ENCODE data around the gene MICU1. TPM values are rescaled to one million over a fixed set of nuclear protein-coding genes. Genes with fewer than 3 reads are reported as not detected.

MICU1 gene
- total and polyA plus RNA-seq, 8 donors: 9.4 to 21.7 (median 12.6) TPM

GRCh38 chr10:72323771-72324191, 302.1 kb downstream of the MICU1 start:
- no peak overlapping the region for H3K4me3 ChIP-seq
- intact Hi-C loops (cut with DNase I): loop anchor here in 1 of 3 donors (10.0 kb wide), 1 partner anchor 99 kb away; no protein-coding TSS in a partner anchor
- H3K4me1 ChIP-seq: peaks cover 37 to 51% (median 51%) of the 10 kb centered on the region in 3 donors
- peak in 1 of 6 donors; percentile 73 for DNase-seq
- WGBS, 2 donors: 54 to 63% methylated on average over 12 of the region's 12 CpGs
- H3K27ac ChIP-seq: no peak overlapping the region
- no peaks in the 10 kb centered on the region for H3K9me3 ChIP-seq
- ATAC-seq: no peak
- TF ChIP-seq, protein P1, sequence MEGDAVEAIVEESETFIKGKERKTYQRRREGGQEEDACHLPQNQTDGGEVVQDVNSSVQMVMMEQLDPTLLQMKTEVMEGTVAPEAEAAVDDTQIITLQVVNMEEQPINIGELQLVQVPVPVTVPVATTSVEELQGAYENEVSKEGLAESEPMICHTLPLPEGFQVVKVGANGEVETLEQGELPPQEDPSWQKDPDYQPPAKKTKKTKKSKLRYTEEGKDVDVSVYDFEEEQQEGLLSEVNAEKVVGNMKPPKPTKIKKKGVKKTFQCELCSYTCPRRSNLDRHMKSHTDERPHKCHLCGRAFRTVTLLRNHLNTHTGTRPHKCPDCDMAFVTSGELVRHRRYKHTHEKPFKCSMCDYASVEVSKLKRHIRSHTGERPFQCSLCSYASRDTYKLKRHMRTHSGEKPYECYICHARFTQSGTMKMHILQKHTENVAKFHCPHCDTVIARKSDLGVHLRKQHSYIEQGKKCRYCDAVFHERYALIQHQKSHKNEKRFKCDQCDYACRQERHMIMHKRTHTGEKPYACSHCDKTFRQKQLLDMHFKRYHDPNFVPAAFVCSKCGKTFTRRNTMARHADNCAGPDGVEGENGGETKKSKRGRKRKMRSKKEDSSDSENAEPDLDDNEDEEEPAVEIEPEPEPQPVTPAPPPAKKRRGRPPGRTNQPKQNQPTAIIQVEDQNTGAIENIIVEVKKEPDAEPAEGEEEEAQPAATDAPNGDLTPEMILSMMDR (IDR thresholded peaks at IDR 0.05): no peak
- no peak for FAIRE-seq
- H3K27me3 ChIP-seq: no peaks in the 10 kb centered on the region
- H3K36me3 ChIP-seq: no peaks in the 10 kb centered on the region

DNA sequence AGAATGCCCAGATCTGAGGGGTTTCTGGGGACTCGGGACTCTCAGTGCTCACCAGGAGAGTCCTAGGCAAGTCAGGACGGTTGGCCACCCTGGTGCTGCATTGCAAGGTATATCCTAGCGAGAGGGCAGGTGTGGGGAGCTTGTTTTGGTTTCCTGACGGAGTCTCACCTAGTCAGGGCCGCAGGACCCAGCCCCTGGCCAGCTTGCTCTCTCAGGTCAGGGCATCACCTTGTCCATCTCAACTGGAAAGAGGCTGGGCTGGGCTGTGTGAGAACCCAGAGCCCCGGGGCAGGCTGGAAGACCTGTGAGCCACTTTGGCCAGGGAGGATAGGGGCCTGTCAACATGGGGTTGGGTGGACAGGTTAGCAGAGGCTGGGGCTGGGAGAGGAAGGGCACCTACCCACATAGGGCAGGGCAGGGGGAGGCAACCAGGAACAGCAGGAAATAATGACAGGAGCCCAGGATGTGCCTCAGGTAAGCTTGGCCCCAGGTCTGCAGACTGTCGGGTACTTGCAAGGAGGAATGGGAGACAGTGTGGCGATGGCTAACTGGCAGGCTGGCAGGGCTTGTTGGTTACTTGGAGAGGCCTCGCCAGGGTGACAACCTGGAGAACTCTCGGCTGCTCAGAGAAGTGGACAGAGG, 302.6 kb downstream of the MICU1 start:
- Histone ChIP-seq H3K27ac (no peak overlapping the region), H3K4me3 (no peak overlapping the region), H3K36me3 (no peaks in the 10 kb centered on the region), H3K4me1 (peaks cover 32 to 47% (median 46%) of the 10 kb centered on the region in 3 donors), H3K9me3 (no peaks in the 10 kb centered on the region), H3K27me3 (no peaks in the 10 kb centered on the region)
- TF ChIP-seq, protein P1 (IDR thresholded peaks at IDR 0.05): no peak
- DNase-seq: no peak
- intact Hi-C loops (cut with DNase I): loop anchor here in 1 of 3 donors (10.0 kb wide), 1 partner anchor 98 kb away; no protein-coding TSS in a partner anchor
- WGBS, 2 donors: 93 to 97% methylated on average over 9 to 10 of the region's 10 CpGs
- FAIRE-seq: no peak
- ATAC-seq: no peak

DNA sequence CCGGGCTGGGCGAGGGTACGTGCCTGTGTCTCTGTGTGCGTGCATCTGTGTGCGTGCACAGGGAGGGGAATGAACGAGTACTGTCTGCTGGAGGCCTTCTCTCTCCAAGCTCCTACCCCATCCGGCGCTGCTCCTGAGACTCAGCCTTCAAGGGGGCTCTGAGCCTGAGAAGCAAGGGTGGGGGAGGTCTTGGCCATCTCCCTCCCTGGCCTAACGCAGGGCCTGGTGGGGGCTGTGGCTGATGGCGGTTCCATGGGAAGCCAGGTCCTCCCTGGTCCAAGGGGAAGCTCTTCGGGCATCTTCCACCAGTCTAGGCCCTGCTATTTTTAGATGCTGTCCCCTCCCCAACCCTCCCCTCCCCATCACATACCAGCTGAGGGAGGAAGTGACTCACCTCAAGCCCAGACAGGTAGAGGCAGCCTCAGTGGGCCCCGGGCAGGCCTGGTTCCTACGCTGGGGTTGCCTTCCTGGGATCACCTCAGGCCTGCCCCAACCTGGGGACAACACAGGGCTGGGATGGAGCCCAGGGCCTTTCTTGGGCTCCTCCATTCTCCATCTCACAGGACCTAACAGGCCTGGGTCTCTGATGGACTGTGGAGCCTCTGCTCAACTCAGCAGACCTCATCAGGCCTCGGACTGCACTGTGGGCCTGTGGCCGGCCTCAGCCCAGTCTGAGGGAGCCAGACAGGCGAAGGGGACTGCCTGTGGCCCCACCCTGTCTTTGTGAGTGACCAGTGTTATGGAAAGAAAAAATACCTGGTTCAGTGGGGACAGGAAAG, 303.4 kb downstream of the MICU1 start:
- Histone ChIP-seq H3K4me1 (peaks cover 25 to 40% (median 39%) of the 10 kb centered on the region in 3 donors), H3K27ac (no peak overlapping the region), H3K27me3 (no peaks in the 10 kb centered on the region), H3K9me3 (no peaks in the 10 kb centered on the region), H3K36me3 (no peaks in the 10 kb centered on the region), H3K4me3 (no peak overlapping the region)
- DNase-seq: no peak
- ATAC-seq: no peak
- FAIRE-seq: no peak
- 95 to 96% methylated on average over 16 of the region's 16 CpGs for WGBS, 2 donors
- TF ChIP-seq, protein P1 (IDR thresholded peaks at IDR 0.05): no peak
- intact Hi-C loops (cut with DNase I): loop anchor here in 1 of 3 donors (10.0 kb wide), 1 partner anchor 98 kb away; no protein-coding TSS in a partner anchor

DNA sequence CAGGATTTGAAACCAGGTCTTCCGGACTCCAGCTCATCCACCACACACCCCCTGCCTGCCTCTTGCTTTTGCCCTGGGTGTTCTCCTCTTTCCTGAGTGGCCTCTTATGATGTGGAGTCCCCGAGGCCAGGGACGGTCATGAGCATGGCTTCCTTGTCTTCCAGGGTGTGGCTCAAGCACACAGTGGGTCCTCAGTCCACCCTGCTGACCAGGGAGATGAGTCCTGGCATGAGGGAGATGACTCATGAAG, 303.9 kb downstream of the MICU1 start:
- ATAC-seq: no peak
- Histone ChIP-seq H3K27ac (no peak overlapping the region), H3K4me1 (peaks cover 28 to 44% (median 42%) of the 10 kb centered on the region in 3 donors), H3K9me3 (no peaks in the 10 kb centered on the region), H3K27me3 (no peaks in the 10 kb centered on the region), H3K4me3 (no peak overlapping the region), H3K36me3 (no peaks in the 10 kb centered on the region)
- 89 to 92% methylated on average over 3 of the region's 3 CpGs for WGBS, 2 donors
- intact Hi-C loops (cut with DNase I): loop anchor here in 1 of 3 donors (10.0 kb wide), 1 partner anchor 97 kb away; no protein-coding TSS in a partner anchor
- TF ChIP-seq, protein P1 (IDR thresholded peaks at IDR 0.05): no peak
- no peak for DNase-seq
- FAIRE-seq: no peak
